ENCODE data around the gene DNAJC2. TPM values are rescaled to one million over a fixed set of nuclear protein-coding genes. Genes with fewer than 3 reads are reported as not detected.

Gene DNAJC2
- total RNA-seq, 4 donors from 2014 or later: 13.2 to 28.1 (median 18.2) TPM

DNA sequence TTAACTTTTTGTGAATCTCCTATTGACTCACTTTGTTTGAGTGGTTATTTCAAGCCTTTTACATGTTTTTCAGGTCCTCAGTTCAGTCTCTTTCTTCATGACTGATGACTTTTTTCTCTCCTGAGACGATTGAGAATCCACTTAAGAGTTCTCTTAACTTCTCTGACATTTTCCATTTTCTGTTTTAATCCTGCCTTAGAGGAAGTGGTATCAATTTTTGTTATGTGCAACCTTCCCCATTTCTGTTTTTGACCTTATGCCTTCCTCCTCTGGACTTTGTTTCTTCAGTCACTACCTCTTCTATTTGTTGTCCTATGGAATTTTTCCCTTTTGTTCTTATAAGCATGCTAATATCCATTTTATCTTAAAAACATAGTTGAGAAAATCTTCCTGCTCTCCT is 5.2 kb upstream of the DNAJC2 start:
- 42 to 63% methylated on average over 1 of the region's 1 CpG for WGBS, 2 donors
- Histone ChIP-seq H3K27ac (no peak overlapping the region), H3K4me1 (peaks cover 26 to 27% of the 10 kb centered on the region in 2 donors), H3K4me3 (replicated peaks in 1 of 3) (no peak overlapping the region), H3K27me3 (no peaks in the 10 kb centered on the region), H3K9me3 (no peaks in the 10 kb centered on the region), H3K36me3 (peaks cover 0 to 5% of the 10 kb centered on the region in 2 donors)
- no peak for DNase-seq
- TF ChIP-seq POLR2A (IDR thresholded peaks at IDR 0.05): no peak
- TF ChIP-seq, protein P1, sequence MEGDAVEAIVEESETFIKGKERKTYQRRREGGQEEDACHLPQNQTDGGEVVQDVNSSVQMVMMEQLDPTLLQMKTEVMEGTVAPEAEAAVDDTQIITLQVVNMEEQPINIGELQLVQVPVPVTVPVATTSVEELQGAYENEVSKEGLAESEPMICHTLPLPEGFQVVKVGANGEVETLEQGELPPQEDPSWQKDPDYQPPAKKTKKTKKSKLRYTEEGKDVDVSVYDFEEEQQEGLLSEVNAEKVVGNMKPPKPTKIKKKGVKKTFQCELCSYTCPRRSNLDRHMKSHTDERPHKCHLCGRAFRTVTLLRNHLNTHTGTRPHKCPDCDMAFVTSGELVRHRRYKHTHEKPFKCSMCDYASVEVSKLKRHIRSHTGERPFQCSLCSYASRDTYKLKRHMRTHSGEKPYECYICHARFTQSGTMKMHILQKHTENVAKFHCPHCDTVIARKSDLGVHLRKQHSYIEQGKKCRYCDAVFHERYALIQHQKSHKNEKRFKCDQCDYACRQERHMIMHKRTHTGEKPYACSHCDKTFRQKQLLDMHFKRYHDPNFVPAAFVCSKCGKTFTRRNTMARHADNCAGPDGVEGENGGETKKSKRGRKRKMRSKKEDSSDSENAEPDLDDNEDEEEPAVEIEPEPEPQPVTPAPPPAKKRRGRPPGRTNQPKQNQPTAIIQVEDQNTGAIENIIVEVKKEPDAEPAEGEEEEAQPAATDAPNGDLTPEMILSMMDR (IDR thresholded peaks at IDR 0.05): no peak
- intact Hi-C loops (cut with DNase I): no loop called here

DNA sequence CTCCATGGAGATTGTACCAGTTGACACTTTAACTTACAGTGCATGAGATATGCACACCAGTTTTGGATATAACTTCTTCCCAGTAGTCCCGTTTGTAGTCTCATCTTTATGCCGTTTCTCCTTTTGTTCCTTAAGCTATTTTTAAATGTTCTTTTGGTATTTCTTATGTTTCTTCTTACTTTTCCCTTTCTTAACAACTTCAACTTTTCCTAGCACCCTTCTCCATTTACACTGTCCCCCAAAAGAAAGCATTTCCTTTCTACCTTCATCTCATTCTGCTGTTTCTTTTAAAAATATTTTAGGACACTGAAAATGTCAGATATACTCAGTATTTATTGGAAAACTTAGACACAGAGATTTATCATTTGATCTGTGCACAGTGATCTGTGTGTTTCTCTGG is 4.4 kb upstream of the DNAJC2 start:
- TF ChIP-seq, protein P1 (IDR thresholded peaks at IDR 0.05): no peak
- no peak for TF ChIP-seq POLR2A (IDR thresholded peaks at IDR 0.05)
- peak overlapping the region in 1 of 3 donors; percentile 88 for H3K27ac ChIP-seq
- peaks cover 27% of the 10 kb centered on the region in 2 donors for H3K4me1 ChIP-seq
- no peak for DNase-seq
- H3K9me3 ChIP-seq: no peaks in the 10 kb centered on the region
- H3K4me3 ChIP-seq (replicated peaks in 1 of 3): no peak overlapping the region
- H3K36me3 ChIP-seq: no peaks in the 10 kb centered on the region
- 46 to 54% methylated on average over 2 of the region's 2 CpGs for WGBS, 2 donors
- intact Hi-C loops (cut with DNase I): no loop called here
- H3K27me3 ChIP-seq: no peaks in the 10 kb centered on the region

DNA sequence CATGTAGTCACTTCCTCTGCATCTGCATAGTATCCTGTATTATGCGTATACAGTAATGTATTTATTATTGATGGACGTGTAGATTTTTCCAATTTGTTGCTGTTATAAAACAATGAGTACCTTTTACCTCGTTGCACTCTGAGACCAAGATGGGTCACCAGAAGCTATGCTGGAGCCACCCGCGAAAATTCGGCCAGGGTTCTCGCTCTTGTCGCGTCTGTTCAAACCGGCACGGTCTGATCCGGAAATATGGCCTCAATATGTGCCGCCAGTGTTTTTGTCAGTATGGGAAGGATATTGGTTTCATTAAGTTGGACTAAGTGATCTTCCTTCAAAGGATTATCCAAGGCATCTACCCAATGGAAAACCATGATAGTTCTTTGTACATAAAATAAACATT is 3.9 kb upstream of the DNAJC2 start:
- intact Hi-C loops (cut with DNase I): no loop called here
- Histone ChIP-seq H3K4me1 (peaks cover 30 to 32% of the 10 kb centered on the region in 2 donors), H3K4me3 (replicated peaks in 1 of 3) (peak overlapping the region in 2 of 3 donors; percentile 32 to 71), H3K9me3 (no peaks in the 10 kb centered on the region), H3K36me3 (no peaks in the 10 kb centered on the region), H3K27me3 (no peaks in the 10 kb centered on the region), H3K27ac (peak overlapping the region in 1 of 3 donors; percentile 88)
- TF ChIP-seq POLR2A (IDR thresholded peaks at IDR 0.05): no peak
- TF ChIP-seq, protein P1 (IDR thresholded peaks at IDR 0.05): no peak
- 11 to 18% methylated on average over 13 of the region's 13 CpGs for WGBS, 2 donors
- no peak for DNase-seq

DNA sequence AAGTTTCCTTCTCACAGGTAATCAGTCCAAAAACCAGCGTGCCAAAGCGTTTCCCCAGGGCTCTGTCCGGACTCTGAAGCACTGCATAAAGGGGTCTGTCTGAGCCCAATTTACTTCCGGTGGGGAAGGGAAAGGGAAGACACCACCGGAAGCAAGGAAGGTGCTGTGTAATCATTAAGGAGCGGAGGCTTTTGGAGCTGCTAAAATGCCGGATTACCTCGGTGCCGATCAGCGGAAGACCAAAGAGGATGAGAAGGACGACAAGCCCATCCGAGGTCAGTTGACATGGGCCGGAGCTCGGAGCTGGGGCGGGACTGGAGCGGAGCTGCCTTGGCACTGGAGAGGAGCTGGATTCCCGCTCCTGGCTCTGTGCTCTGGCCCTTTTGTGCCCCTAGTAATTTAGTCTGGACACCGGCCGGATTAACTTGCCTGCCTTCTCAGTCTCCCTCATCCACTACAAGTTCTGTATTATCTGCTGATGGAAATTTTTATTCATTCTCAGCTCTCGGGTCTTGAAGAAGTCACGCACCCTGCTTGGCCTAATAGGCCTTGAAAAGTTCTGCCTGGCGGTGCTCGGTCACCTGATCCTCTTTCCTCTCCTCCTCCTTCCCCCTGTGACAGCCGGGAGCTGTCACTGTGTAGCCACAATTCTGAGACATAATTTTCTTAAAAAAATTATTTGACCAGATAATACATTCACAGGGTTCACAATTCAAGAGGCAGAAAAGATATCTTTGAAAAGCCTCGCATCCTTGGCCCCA is 3.1 kb upstream of the DNAJC2 start, which contains the start of gene PSMC2:
Gene PSMC2 (plus strand): TSS at position 137 of the 761 bp plus-strand sequence. CDS start 69 bp downstream, at position 206.
- intact Hi-C loops (cut with DNase I): no loop called here

More for the DNA sequence above, 3.1 kb upstream of the DNAJC2 start, which contains the start of gene PSMC2:
- H3K4me1 ChIP-seq: peaks cover 37 to 39% of the 10 kb centered on the region in 2 donors
- H3K9me3 ChIP-seq: no peaks in the 10 kb centered on the region
- H3K27me3 ChIP-seq: no peaks in the 10 kb centered on the region
- peak within 1 kb of the TSS; percentile 34 to 88 (median 79) for H3K27ac ChIP-seq
- 0 to 1% methylated on average over 24 to 25 of the region's 25 CpGs for WGBS, 2 donors
- DNase-seq: peak; percentile 74 to 83
- H3K4me3 ChIP-seq (replicated peaks in 1 of 3): peak within 1 kb of the TSS; percentile 27 to 71 (median 32)
- TF ChIP-seq, protein P1 (IDR thresholded peaks at IDR 0.05): peak in 1 of 6 experiments; percentile 7
- peak in 1 of 2 donors; percentile 52 for TF ChIP-seq POLR2A (IDR thresholded peaks at IDR 0.05)
- no peaks in the 10 kb centered on the region for H3K36me3 ChIP-seq

Data from thyroid gland (tissue), 4 donors.